Skin of body (tissue), 2 donors: ENCODE measurements around the gene CYFIP1. TPM values are rescaled to one million over a fixed set of nuclear protein-coding genes. Genes with fewer than 3 reads are reported as not detected.
A peak's percentile ranks its signal among the peaks of the same experiment; 100 is the strongest.

Source experiments
- DNase-seq: peaks from one replicate; lab custom pipeline; 2025; lab: John Stamatoyannopoulos, UW
- total RNA-seq: library from RNA; depleted of rRNA; stranded (reverse); fragments of >200 nt; gene quantifications from one replicate; pipeline ENCODE4 v1.2.3, GENCODE V29; 2014

The CYFIP1 gene
- total RNA-seq, 1 donor from 2014 or later = 72.5 TPM

DNA sequence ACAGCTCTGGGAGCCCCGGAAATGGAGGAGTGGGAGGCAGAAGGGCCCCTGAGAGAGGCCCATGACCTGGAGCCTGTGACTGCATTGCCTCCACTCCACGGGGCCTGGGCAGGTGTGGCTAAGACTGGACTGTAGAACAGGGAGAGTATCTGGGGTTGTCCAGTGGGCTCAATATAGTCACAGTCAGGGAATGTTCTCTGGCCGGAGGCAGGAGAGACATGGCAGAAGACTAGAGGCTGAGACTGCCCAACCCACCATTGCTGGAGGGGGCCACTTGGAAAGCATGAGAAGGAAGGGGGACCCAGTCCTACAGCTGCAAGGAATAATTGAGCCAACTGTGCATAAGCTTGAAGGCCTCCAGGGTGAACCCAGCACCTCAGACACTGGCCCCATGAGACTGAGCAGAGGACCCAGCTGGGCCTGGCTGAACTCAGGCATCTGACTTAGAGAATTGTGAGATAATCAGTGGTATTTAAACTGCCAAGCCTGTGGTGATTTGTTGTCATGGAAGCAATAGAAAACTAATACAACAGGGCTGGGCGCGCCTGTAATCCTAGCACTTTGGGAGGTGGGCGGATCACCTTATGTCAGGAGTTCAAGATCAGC lies 108.6 kb downstream of the CYFIP1 start:
- DNase-seq = no peak

DNA sequence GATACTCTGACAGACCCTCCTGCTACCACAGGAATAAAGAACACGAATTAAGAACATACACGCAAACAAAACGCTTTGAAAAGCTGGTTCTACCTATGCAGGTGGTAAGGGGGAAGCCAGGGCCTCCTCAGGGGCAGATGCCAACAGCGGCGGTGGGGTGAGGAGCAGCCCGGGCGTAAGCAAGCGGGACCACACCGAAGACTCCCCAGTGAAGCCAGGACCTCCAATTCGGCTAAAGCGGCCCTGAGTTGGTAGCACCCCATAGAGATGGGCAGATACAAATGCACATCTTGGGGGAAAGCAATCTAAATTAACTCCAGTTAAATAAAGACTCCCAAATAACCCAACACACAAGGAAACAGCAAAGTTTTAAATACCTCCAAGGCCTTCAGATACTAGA lies 109.3 kb downstream of the CYFIP1 start:
- DNase-seq = no peak

DNA sequence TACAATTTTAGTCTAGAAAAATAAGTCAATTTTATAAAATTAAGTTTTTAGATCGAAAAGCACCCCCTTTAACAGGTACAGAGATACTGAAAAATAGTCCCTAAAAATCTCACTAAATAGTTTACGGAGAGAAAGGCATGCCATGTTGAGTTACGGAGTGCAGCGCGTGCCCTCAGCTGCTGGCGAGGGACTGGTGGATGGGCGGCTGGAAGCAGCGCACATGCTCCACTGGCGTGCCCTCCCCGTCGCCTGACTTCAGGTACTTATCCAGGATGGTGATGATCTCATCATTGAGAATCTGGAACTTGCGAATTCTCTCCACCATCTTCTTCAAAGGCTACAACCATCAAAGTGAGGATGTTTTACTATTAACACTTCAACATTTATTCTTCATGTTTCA lies 110.3 kb downstream of the CYFIP1 start:
- DNase-seq = no peak

DNA sequence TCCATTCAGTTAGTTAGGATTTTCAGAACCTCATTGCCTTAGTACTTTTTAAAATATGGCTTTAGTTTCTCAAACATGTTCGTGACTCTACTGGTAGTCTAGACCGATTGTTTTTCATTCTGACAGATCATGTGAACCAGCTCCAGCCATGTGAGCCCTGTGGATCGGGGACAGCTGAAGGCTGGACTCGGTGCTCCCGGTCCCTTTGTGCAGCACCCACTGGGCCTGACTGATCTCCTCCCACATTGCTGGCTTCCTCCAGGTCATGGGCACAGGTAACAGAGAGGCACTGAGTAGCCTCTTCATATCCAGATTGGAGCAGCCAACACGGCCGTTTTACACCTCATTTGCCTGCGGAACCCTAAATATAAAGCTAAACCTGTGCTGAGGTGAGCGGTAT lies 111.2 kb downstream of the CYFIP1 start:
- DNase-seq = no peak

DNA sequence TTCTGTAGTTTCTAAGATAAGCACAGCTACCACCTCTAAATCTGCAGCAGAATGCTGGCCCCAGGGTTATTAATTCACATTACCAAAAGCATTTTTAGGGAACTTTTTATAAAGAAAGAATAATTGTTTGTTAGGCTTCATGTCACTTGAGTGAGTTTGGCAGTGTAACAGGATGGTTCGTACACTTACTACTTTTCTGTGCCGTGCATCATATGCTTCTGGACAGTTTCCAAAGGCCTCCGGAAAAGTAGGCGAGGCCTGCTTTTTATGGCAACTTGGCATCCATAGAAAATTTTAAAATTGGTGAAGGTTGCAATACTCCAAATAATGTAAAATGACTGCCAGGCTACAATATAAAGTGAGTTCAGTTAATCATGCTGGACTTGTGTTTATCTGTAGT lies 111.7 kb downstream of the CYFIP1 start:
- no peak for DNase-seq

DNA sequence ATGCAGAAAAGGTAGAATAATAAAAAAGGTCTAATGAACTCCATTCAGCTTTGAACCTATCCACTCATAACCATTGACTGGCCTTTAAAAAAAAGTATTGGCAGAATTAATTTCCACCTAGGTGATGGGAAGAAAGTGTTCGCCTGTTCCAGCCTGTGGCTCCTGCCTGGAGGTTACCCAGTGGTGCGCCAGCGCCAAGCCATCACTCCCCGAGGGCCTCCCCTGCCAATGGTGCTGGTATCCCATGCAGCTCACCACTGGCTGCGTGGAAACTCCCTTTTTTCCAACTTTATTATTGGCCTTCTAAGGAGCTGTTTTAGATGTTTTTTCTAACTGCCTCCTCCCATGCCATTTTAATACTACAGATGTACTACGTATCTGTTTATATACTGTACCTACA lies 112.3 kb downstream of the CYFIP1 start:
- no peak for DNase-seq

DNA sequence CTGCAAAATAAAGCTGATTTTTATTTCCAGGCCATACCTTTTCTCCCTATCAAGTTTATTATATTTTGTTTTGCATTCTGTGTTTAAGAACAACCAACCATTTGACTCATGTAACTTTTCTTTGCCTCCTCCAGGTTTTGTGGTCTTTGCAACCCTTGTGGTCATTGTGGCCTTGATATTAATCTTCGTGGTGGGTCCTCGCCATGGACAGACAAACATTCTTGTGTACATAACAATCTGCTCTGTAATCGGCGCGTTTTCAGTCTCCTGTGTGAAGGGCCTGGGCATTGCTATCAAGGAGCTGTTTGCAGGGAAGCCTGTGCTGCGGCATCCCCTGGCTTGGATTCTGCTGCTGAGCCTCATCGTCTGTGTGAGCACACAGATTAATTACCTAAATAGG lies 114.1 kb downstream of the CYFIP1 start:
- DNase-seq = no peak

DNA sequence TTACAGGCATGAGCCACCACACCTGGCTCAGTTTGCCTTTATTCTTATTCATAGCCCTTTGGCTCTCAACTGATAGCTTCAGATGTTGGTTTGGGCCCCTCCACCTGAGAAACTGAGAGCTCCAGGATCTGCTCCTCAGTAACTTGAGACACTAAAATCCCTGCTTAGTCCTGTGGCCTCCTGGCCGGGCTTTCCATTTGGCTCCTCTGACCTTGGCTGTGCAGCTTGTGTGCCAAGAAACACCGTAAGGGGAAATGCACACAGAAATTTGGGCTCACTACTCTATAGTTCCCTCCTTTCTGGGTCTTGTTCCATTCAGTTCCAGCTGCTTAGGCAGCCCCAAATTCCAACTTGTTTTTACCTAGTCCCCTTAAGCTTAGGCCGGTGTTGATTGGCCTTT lies 116.8 kb downstream of the CYFIP1 start:
- DNase-seq = no peak

DNA sequence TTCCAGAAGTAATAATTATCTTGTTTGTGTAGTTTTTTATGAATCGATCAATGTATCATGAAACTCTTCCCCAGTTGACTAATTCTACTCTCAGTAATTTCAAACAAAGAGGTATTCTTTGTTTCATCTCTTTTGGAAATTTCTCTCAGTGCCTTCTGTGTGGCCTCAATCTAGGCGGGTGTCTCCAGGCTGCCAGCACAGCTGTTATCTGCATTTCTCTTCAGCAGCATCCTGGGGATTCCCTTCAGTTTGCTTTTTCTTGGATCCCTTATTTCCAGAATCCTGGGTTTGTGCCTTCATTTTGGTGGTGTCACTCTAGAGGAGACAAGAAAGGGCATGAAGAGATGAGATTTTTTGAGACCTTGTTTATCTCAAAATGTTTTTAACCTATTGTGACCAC lies 119.0 kb downstream of the CYFIP1 start:
- no peak for DNase-seq

DNA sequence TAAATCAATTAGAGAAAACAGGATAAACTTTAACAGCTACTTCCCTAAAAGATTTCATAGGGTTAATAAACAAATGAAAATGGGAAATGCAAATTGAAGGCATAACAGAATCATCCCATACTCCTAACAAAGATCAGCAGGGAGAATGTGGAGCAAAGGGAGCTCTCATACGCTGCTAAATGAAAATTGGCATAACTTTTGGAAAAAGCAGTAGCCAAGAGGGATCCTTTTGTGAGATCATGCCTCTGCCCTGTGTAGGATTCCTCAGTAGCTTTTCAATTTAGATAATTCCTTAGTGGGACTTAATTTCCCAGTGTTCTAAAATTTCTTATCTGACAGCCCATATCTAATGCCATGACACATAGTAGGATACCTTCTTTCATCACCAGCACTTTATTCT lies 123.5 kb downstream of the CYFIP1 start:
- DNase-seq = no peak

DNA sequence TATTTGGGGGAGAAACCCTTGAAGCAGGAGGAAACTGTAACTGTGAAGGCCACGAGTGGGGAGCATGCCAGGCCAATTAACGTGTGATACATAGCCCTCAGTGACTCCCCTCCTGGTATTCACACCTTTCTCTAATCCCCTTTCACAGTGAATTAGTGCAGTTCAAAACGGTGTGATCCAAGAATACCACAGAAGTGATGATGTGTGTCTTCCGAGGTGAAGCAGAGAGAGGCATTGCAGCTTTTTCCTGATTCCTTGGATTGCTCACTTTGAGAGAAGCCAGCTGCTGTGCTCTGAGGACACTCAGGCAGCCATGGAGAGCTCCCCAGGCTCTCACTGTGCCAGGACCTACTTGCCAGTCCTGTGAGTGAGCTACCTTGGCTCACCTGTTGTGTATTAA lies 124.4 kb downstream of the CYFIP1 start:
- no peak for DNase-seq

DNA sequence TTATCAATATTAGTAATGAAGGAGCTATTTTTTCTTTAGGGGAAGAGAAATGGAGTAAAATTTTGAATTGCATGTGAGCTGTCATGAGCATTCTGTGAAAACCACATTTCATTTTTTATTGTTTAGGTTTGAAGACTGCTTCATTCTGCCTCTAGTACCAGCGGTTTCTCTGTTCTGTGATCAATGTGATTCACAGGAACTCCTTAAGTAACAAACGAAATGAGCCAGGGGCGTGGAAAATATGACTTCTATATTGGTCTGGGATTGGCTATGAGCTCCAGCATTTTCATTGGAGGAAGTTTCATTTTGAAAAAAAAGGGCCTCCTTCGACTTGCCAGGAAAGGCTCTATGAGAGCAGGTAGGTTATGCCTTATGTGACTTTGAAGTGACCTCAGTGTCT lies 128.7 kb downstream of the CYFIP1 start:
- no peak for DNase-seq

DNA sequence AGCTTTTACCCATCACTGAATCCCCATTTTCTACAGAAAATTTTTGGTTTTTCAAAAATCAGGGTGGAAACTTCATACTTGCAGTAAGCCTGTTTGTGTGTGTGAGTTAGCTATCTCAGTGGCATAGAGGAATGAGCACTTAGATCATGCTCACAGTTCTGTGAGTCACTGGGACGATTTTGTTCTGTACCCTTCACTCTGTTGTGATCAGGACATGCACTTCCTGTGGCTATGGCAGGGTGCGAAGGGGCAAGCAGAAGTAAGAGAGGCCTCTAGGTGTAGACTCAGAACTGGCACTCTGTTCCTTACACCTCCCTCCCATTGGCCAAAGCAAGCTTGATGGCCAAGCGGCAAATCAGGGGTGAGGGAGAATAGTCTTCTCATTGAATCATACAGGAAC lies 130.1 kb downstream of the CYFIP1 start:
- no peak for DNase-seq

DNA sequence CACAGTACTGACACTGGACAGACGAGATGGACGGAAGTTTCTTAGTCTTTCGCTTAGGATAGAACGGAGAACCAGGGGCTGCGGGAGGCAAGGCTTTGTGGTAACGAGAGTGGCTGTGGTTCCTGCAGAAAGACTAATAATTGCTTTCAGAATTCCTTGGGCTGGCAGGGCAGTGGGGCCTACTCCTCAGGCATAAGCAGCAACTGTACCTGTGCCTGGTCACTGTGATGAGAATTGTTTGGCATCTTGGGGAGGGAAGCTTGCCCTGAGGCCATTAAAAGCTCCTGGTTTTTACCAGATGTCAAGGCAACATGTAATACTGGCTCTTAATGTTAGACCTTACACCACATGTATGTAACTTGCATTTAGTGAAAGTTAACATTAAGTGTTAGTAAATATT lies 134.1 kb downstream of the CYFIP1 start:
- no peak for DNase-seq

DNA sequence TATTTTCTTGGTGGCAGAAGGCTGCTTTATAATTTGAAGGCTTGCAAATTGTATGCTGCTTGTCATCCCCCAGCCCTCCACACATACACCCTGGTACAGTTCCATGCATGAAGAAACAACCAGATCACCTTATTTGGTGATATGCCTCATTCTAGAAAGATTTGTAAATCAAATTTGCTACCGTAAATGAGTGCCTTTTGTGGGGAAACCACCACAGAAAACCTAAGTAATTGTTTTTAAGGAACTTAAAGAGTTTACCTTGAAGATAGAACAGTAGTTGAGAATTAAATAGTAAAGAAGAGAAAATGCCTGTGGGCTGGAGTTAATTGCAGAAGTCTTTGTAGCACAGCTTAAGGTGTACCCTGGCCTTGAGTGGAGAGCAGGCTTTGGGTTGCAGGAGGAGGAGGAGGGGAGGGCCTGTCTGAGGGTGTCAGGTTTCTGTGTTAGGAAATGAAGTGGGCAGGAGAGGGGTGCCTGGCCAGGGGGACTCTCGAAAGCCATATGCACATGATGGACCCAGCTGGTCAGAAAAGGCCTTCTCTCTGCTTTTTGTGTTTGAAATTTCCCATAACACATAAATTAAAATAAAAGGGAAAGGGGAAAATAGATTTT lies 134.8 kb downstream of the CYFIP1 start:
- no peak for DNase-seq

DNA sequence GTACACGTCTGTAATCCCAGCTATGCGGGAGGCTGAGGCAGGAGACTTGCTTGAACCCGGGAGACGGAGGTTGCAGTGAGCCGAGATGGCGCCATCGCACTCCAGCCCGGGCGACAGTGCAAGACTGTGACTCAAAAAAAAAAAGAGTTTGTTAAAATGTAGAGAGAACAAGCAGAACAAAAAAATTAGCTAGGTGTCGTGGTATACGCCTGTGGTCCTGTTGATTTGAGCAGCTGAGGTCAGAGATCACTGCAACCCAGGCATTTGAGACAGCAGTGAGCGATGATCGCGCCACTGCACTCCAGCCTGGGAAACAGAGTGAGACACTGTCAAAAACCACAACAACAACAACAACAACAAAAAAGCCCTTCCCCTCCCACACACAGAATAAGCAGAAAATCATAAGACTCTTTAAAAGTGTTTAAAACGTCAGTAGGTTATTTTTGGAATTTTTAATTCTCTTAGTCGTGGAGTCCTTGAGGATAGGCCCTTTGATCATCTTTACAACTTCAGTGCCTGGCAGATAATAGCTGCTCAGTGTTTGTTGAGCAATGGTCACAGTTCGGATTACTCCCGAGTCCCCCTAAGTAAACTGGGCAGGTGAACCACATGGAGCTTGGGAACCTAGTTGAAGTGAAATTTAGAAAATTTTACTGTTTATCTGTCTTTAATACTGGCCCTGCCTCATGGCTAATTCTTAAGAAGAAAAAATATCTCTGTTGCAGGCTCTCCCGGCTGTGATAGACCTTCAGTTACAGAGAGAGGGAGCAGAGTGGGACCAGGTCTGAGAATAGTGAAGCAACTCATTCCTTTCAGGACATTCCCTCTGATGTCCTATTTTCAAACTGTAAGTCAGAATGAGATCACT lies 135.5 kb downstream of the CYFIP1 start:
- DNase-seq = no peak

DNA sequence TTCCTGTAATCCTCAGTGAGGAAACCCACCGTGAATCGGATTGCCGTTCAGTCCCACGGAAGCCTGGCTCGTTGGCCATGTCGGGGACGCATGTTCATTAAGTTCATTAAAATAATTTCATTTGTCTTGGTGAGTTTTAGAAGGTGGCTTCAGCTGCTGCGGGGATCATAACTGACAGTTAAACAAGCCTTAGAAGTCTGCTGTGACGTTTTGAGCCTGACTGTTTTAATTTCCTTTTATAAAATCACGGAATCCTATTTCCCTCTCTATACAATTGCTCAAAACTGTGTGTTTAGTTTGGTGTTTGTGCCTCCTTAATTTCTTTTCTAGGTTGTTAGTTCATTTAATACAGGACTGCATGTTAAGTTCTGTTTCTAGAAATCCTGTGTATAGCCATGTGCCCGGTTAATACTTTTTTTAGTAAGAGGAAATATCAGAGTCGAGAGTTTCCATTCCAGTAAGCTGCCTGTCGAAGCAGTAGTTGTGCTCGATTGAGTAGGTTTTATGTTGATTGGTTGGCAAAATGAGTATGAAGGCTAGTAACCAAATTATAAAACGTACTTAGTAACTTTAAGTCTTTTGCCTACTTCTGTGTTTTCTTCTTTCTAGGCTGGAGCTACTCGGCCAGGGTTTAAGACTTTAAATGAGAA lies 141.0 kb downstream of the CYFIP1 start:
- peak; percentile 35 for DNase-seq

DNA sequence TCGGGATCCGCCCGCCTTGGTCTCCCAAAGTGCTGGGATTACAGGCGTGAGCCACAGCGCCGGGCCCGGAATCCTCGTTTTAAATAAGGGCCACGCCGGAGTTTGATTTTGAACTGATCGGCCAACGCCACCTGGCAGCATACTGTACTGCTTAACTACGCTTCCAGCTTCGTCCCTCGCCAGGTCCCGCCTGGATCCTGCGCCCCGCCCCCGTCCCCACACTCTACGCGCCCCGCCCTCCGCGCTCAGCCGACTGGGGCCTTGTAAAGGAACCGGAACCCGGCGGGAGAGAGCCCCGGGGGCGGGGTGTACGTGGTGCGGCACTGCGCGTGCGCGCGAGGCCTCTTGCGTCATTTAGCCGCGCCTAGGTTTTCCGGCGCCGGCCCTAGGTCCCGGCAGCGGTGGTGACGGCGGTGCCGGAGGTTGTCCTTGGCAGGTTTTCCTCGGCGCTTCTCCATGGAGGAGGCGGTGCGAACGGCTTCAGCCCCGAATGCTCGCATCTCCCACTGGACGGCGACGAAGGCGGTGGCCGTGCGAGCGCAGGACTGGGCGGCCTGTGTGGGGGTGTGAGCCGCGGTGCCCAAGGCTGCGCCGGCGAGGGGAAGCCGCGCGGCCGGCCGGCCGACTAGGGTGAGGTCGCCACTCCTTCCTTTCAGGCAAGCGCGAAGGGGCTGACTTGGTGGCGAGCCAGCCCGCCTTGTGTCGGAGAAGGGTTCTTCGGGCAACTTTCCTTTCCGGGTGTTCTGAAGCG lies 141.7 kb downstream of the CYFIP1 start, which contains the start of gene NIPA2:
TSS of gene NIPA2 (plus strand) at position 375 of the 751 bp plus-strand sequence. CDS start 13,066 bp downstream, outside the sequence.
- DNase-seq = peak; percentile 99

DNA sequence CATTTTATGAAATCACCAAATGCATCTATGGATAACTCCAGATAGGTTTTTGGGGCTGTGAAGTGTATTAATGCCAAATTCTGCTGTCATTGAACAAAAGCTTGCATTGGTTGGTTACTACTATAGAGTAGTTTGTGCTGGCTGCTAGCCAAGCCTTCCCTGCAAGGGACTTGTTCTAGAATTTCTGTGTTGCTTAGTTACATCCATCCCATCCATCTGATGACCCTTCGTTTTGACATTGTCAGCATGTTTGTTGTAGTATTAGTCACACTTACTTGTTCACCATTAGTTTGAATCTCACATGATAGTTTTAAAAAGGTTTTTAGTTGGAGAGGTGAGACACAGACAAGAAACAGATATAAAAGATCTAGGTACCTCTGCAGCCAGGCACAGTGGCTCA lies 148.7 kb downstream of the CYFIP1 start:
- DNase-seq = no peak

DNA sequence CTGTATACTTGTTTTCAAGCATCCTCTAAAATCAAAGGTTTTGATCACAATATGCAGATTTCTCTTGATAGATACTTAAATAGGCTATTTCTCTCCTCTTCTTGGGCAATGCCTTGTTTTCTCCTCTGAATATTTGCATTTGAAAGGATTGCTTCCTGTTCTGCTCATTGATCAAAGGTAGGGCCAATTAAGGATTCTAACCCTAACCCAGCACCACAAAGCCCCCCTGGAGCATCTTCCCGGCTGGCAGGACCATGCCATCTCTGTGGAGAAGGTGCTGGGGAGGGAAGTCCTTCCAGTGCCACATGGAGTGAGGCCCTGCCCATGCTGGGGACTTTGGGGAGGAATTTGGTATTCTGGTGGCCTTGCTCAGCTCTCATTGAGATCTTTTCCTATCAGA lies 153.0 kb downstream of the CYFIP1 start:
- DNase-seq = no peak

DNA sequence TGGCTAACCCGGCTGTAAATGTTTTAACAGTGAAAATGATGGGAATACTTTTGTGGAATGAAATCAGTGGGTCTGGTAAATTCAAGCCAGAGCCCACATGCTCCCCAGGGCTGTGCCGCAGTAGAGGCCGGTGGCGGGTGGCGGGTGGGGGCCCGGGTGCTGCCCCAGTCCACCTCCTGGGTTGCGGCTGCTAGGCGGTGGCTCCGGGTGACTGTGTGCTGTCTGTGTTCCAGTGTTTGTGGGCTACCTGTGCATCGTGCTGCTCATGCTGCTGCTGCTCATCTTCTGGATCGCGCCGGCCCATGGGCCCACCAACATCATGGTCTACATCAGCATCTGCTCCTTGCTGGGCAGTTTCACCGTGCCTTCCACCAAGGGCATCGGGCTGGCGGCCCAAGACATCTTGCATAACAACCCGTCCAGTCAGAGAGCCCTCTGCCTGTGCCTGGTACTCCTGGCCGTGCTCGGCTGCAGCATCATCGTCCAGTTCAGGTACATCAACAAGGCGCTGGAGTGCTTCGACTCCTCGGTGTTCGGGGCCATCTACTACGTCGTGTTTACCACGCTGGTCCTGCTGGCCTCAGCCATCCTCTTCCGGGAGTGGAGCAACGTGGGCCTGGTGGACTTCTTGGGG lies 156.6 kb downstream of the CYFIP1 start:
- no peak for DNase-seq
